WI38 (cell line): ENCODE results near the gene AGTR1.

Source experiments
- H3K4me3 ChIP-seq: 2 replicates; pipeline ENCODE4 v1.5.1; 2011; ENCODE audit warnings: low read depth, mild to moderate bottlenecking, control low read depth, low read length
- CTCF ChIP-seq: IDR thresholded peaks from 2 replicates; pipeline ENCODE4 v1.5.1; 2012; ENCODE audit warnings: low read depth, mild to moderate bottlenecking, control low read depth, low read length

Gene AGTR1

GRCh38 chr3:148718982-148719862 lies 21.5 kb downstream of the AGTR1 start:
- no peak overlapping the region for H3K4me3 ChIP-seq
- TF ChIP-seq CTCF, result no peak

GRCh38 chr3:148720873-148721272 lies 23.2 kb downstream of the AGTR1 start:
- TF ChIP-seq CTCF, result no peak
- no peak overlapping the region for H3K4me3 ChIP-seq

- no peak overlapping the region for H3K4me3 ChIP-seq
- TF ChIP-seq CTCF, result no peak
Measured at GRCh38 chr3:148723631-148724030, 25.9 kb downstream of the AGTR1 start.

- no peak for TF ChIP-seq CTCF
- H3K4me3 ChIP-seq, result no peak overlapping the region
Measured at GRCh38 chr3:148727231-148727630, 29.5 kb downstream of the AGTR1 start.

- no peak overlapping the region for H3K4me3 ChIP-seq
- no peak for TF ChIP-seq CTCF
Measured at GRCh38 chr3:148728753-148729152, 31.1 kb downstream of the AGTR1 start.

- no peak for TF ChIP-seq CTCF
Measured at GRCh38 chr3:148729476-148730055, 31.9 kb downstream of the AGTR1 start.

GRCh38 chr3:148730676-148731075 lies 33.0 kb downstream of the AGTR1 start:
- no peak for TF ChIP-seq CTCF
- no peak overlapping the region for H3K4me3 ChIP-seq

More at GRCh38 chr3:148729476-148730055, 31.9 kb downstream of the AGTR1 start:
- H3K4me3 ChIP-seq, result no peak overlapping the region
